HG03521 (cell line): ENCODE data around the gene TRIM33.

ENCODE experiments used
- ATAC-seq: cut with Tn5 transposase; IDR thresholded peaks from one replicate; pipeline ENCODE4 v1.9.1; 2021; ENCODE audit warnings: mild to moderate bottlenecking, moderate library complexity; ENCODE audit not compliant: unreplicated experiment

The TRIM33 gene

DNA sequence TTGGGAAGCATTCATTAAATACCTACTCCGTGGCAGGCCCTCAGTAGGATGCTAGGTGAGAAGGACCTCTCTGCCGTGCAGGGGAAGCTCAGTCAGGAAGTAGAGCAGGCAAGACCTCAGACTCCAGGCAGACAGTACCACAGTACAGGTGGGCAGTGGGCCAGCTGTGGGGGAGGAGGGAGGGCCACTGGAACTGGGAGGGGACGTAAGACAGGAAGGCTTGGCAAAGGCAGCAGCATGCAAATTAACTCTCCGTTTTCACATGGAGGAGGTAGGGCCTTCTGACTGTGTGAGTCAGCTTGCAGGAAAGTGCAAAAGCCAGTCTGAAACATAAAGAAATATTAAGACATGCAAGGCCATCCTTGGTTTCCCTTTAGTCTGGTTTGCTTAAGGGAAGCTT is 157.7 kb downstream of the TRIM33 start:
- ATAC-seq, result no peak

DNA sequence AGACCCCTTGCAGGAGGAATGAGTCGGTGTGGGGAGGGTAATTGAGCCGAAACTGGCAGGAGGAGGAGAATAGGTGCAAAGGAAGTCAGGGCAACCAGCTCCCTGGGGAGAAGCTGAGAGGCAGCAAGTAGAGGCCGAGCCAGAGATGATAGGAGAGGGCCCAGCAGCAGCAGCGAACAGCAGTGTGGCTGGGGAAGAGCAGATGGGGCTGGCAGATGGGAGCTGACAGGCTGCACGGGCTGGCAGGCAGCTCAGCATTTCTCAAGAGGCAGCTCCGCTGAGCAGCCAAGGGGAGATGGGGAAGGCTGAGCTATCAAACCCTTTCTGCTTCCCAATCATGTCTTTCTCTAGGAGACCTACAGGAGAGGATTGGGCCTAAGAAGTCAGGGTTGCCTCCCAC is 158.2 kb downstream of the TRIM33 start:
- ATAC-seq, result no peak

DNA sequence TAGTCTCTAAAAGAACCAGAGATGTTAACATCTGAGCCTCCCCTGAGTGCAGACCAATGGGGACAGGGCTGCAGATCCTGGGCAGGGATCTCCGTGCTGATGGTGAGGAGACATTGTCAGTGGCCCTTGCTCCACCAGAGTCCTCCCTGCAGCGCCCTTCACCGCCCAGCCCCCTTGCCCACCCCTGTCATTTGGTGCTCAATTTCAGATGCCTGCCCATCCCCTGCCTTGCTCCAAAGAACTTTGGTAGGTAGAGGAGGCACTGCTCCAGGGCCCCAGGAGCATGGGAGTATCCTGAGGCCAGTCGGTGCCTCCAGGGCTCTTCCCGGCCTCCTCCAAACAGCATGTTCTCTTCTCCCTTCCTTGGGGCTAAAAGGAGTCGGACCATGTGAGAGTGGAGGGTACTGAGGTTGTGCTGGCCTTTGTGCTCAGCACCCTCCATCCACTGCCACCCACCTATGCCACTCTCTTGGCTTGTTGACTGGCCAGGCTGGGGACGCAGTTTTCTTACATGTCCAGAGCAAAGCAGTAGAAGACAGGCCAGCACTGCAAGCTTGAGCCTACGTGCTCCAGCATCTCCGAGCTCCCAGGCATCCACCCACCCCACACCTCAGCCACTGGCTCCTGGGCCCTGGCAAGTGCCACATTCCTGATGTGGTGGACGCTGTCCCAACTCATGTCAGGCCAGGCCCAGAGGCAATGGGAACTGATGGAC is 160.1 kb downstream of the TRIM33 start:
- ATAC-seq, result no peak

- no peak for ATAC-seq
These were observed 161.0 kb downstream of the TRIM33 start for GRCh38 chr1:114349891-114350605.

DNA sequence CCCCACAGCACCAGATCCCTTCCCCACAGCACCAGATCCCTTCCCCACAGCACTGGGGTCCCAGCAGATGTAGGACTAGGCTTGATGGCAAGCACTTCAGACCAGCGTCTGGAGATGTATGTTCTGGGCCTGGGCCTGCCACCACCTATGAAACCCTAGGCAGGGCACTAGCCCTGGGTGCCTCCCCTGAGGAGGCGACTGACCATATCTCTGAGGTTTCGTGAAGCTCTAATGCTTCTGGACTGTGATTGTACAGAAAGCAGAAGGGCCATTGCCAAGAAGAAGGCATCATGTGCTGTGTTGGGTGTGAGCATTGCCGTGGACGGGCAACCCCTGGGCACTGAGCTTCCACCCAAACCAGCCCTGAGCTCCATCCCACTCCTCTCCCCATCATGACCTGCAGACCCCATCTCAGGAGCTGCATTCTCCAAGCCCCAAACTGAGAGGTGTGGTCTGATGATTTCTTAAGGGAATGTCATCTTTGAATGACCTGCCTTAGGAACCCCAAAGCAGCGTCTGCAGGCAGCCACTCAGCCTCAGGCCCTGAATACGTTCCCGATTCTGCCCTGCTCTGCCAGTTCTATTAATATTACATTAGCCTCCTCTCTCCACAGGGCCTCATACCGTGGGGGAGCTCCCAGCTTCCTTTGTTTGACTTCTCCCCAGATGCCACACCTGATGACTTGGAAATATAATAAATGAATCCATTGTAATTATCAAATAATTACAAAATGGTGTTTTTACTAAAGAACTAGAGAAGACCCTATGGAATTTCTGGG is 163.4 kb downstream of the TRIM33 start:
- no peak for ATAC-seq

DNA sequence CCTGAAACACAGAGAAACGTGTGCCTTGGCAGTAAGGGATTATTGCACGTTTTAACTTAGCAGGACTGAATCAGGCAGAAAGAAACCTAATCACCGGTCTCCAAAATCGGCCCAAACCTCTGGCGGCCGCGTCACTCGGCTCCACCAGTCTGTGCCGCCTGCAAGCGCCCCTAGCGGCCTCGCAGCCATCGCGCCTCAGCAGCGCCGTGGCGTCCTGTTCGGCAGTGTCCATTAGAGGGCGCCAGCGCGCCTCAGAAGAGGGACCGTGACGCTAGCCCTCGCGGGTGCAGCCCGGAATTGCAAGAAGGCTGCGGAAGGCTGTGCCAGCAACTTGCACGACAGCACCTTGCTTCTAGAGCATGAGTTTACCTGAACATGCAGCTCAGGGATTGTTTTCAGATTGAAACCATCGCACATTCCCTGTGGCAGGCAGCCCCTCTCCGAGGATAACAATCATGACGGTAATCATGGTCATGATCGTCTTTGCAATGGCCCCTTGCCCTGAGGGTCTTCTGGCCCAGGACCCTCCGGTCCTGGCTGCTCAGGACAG is 164.4 kb downstream of the TRIM33 start:
- peak; percentile 98 for ATAC-seq

GRCh38 chr1:114345930-114346479 is 165.0 kb downstream of the TRIM33 start:
- ATAC-seq, result peak; percentile 9

- ATAC-seq, result no peak
These were observed 166.3 kb downstream of the TRIM33 start for GRCh38 chr1:114344656-114345055.
